Activated gamma-delta T cell (primary cell): Measurements from ENCODE around the gene IL36B.

Source experiments
- DNase-seq: peaks from one replicate; lab custom pipeline; 2025; lab: John Stamatoyannopoulos, UW

The IL36B gene

GRCh38 chr2:113009622-113010021 lies 43.0 kb downstream of the IL36B start:
- no peak for DNase-seq

GRCh38 chr2:113007250-113007649 lies 45.4 kb downstream of the IL36B start:
- no peak for DNase-seq

- no peak for DNase-seq
These were observed 47.6 kb downstream of the IL36B start, which contains the start of gene IL36A for GRCh38 chr2:113005030-113005509. Gene IL36A, plus strand, starts transcription at chr2:113005459. Its CDS starts 413 bp downstream, at chr2:113005872.

- DNase-seq: no peak
These were observed 50.0 kb downstream of the IL36B start for GRCh38 chr2:113002677-113003076.

DNA sequence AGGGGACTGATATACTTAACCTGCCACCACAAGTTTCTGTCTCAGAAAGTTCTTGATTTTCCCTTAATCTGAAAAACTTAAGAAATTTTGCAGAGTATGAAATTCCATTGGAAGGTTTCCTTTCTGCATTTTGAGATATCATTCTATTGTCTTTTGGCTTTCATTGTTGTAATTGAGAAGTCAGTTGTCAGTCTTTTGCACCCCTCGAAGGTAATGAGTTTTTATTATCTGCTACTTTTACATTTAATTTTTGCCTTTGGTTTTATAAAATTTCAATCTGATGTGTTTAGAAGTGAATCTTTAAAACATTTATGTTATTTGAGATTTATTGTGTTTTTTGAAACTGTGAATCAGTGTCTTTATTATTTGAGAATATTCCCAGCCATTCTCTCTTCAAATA lies 52.2 kb downstream of the IL36B start:
- DNase-seq: no peak

DNA sequence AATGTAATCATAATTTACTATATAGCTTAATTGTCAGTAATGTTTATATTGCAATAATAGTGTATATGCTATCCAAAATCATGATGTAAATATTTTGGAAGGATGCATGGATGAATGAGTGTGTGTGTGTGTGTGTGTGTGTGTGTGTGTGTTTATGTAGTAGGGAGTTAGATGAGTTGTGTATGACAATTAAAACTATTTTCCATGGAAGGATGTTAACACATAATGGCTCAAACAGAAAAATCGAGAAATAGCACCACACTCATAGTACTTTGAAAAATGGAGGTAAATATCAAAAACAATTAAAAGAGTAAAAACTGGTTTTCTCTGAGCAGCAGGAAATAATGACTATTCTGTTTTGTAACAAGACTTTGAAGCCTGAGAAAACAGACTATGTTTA lies 55.5 kb downstream of the IL36B start:
- DNase-seq: no peak

DNA sequence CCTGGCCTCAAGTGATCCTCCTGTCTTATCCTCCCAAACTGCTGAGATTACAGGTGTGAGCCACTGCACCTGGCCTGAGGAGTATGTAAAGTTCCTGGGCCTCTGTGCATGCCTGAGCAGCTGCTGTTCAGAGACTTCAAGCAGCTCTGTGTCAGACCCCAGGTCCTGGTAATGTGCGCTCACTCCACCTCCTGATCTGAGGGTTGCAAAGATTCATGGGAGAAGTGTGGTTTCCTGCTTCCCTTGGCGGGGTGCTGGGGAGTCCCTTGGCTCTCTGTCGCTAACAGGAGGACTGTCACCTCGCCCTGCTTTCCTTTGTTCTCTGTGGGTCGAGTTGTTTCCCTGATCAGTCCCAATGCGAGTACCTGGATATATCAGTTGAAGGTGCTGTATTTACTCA lies 56.0 kb downstream of the IL36B start:
- no peak for DNase-seq

DNA sequence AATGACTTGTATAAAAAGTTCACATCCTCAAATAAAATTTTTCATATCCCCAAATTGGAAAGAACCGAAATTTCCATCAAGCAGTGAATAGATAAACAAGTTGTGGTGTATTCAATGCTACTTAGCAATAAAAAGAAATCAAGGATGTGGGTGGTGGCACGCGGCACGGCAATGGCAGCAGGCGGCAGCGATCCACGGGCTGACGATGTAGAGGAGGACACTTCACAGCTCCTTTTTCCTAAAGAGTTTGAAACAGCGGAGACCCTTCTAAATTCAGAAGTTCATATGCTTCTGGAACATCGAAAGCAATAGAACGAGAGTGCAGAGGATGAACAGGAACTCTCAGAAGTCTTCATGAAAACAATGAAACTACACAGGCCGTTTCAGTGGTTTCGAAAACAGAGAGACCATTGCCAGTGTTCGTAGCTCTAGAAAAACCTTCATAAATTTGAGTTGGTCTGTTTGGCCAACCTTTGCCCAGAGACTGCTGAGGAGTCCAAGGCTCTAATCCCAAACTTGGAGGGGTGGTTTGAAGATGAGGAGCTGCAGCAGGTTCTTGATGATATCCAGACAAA lies 57.2 kb downstream of the IL36B start:
- no peak for DNase-seq

DNA sequence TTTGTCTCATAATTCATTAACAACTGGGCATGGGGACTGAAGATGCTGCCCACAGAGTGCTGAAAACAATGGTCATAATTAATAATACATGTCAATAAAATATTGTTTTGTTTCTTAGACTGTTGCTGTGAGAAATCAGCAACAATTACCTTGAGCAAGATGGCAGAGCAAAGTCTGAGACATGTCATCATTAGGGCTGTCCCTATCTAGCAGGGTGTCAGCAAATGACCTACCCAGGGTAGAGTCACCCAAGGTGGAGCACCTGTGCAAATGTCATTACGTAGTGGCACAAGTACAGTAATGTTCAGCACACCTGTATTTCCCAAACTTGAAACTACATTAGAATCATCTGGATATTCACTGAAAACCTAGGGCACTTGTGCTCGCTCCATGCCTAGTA lies 58.0 kb downstream of the IL36B start:
- no peak for DNase-seq

- DNase-seq: no peak
These were observed 58.8 kb downstream of the IL36B start for GRCh38 chr2:112993831-112994230.

- no peak for DNase-seq
These were observed 63.1 kb downstream of the IL36B start for GRCh38 chr2:112989611-112990010.

- DNase-seq: no peak
These were observed 67.6 kb downstream of the IL36B start for GRCh38 chr2:112985090-112985489.

GRCh38 chr2:112980537-112980936 lies 72.1 kb downstream of the IL36B start:
- DNase-seq: no peak

- no peak for DNase-seq
These were observed 72.9 kb downstream of the IL36B start for GRCh38 chr2:112979731-112980130.

DNA sequence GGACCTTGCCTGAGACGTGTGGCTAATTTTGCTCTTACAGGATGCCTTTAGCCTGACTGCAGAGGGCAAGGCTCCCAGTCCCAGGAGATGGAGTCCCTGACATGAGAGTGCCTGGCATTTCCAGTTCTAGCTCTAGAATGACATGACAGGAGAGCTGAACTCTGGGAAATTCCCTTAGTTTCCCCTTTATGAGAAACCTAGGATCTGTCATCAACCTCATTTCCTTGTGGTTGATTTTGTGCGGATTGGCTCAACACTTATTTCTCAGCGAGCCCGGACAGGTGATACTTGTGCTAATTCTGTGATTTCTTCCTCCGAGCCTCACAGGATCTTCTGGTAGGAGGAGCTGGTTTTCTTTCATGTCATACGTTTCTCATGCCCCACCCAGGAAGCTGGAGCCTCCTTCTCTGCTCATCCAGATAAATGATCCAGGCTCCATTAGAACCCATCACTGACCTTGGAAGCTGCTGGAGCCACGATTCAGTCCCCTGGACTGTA lies 75.1 kb downstream of the IL36B start, which contains the start of gene IL36G:
TSS of gene IL36G (plus strand) at position 448 of the 498 bp plus-strand sequence. CDS start 633 bp downstream, outside the sequence.
- DNase-seq: no peak
